ENCODE measurements around the gene STAM2. TPM values are rescaled to one million over a fixed set of nuclear protein-coding genes. Genes with fewer than 3 reads are reported as not detected.
"Not testable (repeated sequence)": the region's sequence is repeated elsewhere in the genome, so short reads cannot be mapped to it uniquely, and the experiment has no call there.

Gene STAM2
- total RNA-seq, 1 experiment from 2014 or later, result 14.2 TPM

- Mint-ChIP-seq H3K27me3 (ENCODE audit: low read depth) (peaks cover 51% of the 10 kb centered on the region), H3K27ac (peak overlapping the region in 1 of 3 experiments; percentile 12; a peak in 2 of 7 replicates), H3K4me3 (no peak overlapping the region; a peak in 1 of 5 replicates), H3K36me3 (ENCODE audit: insufficient read depth in 1 of 3, low read depth in 3 of 3) (peaks cover 10 to 27% (median 26%) of the 10 kb centered on the region in 3 experiments), H3K9me3 (peaks cover 35 to 51% of the 10 kb centered on the region in 2 experiments), H3K4me1 (peaks cover 11 to 13% of the 10 kb centered on the region in 2 experiments)
- H3K23ac ChIP-seq (ENCODE audit: insufficient read length, low read depth, low read length), result no peak overlapping the region
- no CpG with 5 or more reads among the region's 1 CpG for WGBS (ENCODE audit: extremely low coverage, insufficient read length, low lambda C conversion rate)
- no peak overlapping the region for H4K91ac ChIP-seq (ENCODE audit: insufficient read length, low read depth, low read length)
- no peak overlapping the region for H3T11ph ChIP-seq (ENCODE audit: low read length)
- H2BK15ac ChIP-seq (ENCODE audit: low read depth, low read length), result no peak overlapping the region
- H3K18ac ChIP-seq (ENCODE audit: insufficient read length, low read depth, low read length), result no peak overlapping the region
- H3K14ac ChIP-seq (ENCODE audit: insufficient read depth, low read length), result no peak overlapping the region
- no peaks in the 10 kb centered on the region for H3K4me1 ChIP-seq (ENCODE audit: insufficient read depth, low read length)
- H3K4ac ChIP-seq (ENCODE audit: low read depth, low read length), result no peak overlapping the region
- DNase-seq, result no peak
- no peak overlapping the region for H2BK5ac ChIP-seq (ENCODE audit: insufficient read length, low read length)
- no peaks in the 10 kb centered on the region for H3K23me2 ChIP-seq (ENCODE audit: insufficient read length, low read depth, low read length, poor library complexity, severe bottlenecking)
- no peak overlapping the region for H2BK20ac ChIP-seq (ENCODE audit: low read depth, low read length, poor library complexity, severe bottlenecking)
- H3K27me3 ChIP-seq (ENCODE audit: insufficient read depth, low read length), result no peaks in the 10 kb centered on the region; the same call in 1 of the 2 replicates
- no peak overlapping the region for H3K4me2 ChIP-seq (ENCODE audit: insufficient read depth, insufficient read length, low read length)
- H4K20me1 ChIP-seq (ENCODE audit: control insufficient read depth, insufficient read depth, insufficient read length), result no peaks in the 10 kb centered on the region
- no peak overlapping the region for H2BK120ac ChIP-seq (ENCODE audit: low read depth, low read length, poor library complexity, severe bottlenecking)
- peaks cover 20% of the 10 kb centered on the region for H3K9me3 ChIP-seq (ENCODE audit: control insufficient read depth, low read depth, low read length)
- H4K8ac ChIP-seq (replicated peaks; ENCODE audit: insufficient read length, low read depth, low read length), result no peak overlapping the region
- H3K56ac ChIP-seq (ENCODE audit: insufficient read length, low read depth, low read length), result no peak overlapping the region
- H2AK5ac ChIP-seq (ENCODE audit: insufficient read length, low read length), result no peak overlapping the region
- no peaks in the 10 kb centered on the region for H3K79me1 ChIP-seq (ENCODE audit: insufficient read depth, low read depth, low read length, poor library complexity, severe bottlenecking)
- no peaks in the 10 kb centered on the region for H3K79me2 ChIP-seq (ENCODE audit: insufficient read depth, low read length)
- no peak overlapping the region for H2AFZ ChIP-seq (ENCODE audit: low read length)
- no peak overlapping the region for H4K5ac ChIP-seq (ENCODE audit: insufficient read length, low read depth, low read length)
- TF ChIP-seq CTCF (conservative IDR thresholded peaks at IDR 0.05), result no peak
- H2BK12ac ChIP-seq (ENCODE audit: insufficient read length, low read depth, low read length), result no peak overlapping the region
- no peak overlapping the region for H3K27ac ChIP-seq (ENCODE audit: insufficient read length, low read depth, low read length)
- no peak overlapping the region for H3K9ac ChIP-seq (ENCODE audit: extremely low read depth, insufficient read length, low read length)
Observed at GRCh38 chr2:152183401-152184073, 8.0 kb upstream of the STAM2 start.

- H3K9ac ChIP-seq (ENCODE audit: extremely low read depth, insufficient read length, low read length); H2BK15ac ChIP-seq (ENCODE audit: low read depth, low read length); H3K23me2 ChIP-seq (ENCODE audit: insufficient read length, low read depth, low read length, poor library complexity, severe bottlenecking); H3K27me3 ChIP-seq (ENCODE audit: insufficient read depth, low read length); H3K4ac ChIP-seq (ENCODE audit: low read depth, low read length); DNase-seq; H3K4me3 Mint-ChIP-seq; H4K5ac ChIP-seq (ENCODE audit: insufficient read length, low read depth, low read length); H3K4me1 ChIP-seq (ENCODE audit: insufficient read depth, low read length); H2AK5ac ChIP-seq (ENCODE audit: insufficient read length, low read length); H2AFZ ChIP-seq (ENCODE audit: low read length); H2BK5ac ChIP-seq (ENCODE audit: insufficient read length, low read length); H3K4me1 Mint-ChIP-seq; H3K79me2 ChIP-seq (ENCODE audit: insufficient read depth, low read length); H3K79me1 ChIP-seq (ENCODE audit: insufficient read depth, low read depth, low read length, poor library complexity, severe bottlenecking); H3K14ac ChIP-seq (ENCODE audit: insufficient read depth, low read length); H2BK20ac ChIP-seq (ENCODE audit: low read depth, low read length, poor library complexity, severe bottlenecking); H3K18ac ChIP-seq (ENCODE audit: insufficient read length, low read depth, low read length); H3K27ac ChIP-seq (ENCODE audit: insufficient read length, low read depth, low read length); H4K91ac ChIP-seq (ENCODE audit: insufficient read length, low read depth, low read length); H4K20me1 ChIP-seq (ENCODE audit: control insufficient read depth, insufficient read depth, insufficient read length); H3K9me3 ChIP-seq (ENCODE audit: control insufficient read depth, low read depth, low read length); H3K23ac ChIP-seq (ENCODE audit: insufficient read length, low read depth, low read length); H3T11ph ChIP-seq (ENCODE audit: low read length); H3K27ac Mint-ChIP-seq; H2BK12ac ChIP-seq (ENCODE audit: insufficient read length, low read depth, low read length); H4K8ac ChIP-seq (replicated peaks; ENCODE audit: insufficient read length, low read depth, low read length); H2BK120ac ChIP-seq (ENCODE audit: low read depth, low read length, poor library complexity, severe bottlenecking); H3K56ac ChIP-seq (ENCODE audit: insufficient read length, low read depth, low read length); H3K4me2 ChIP-seq (ENCODE audit: insufficient read depth, insufficient read length, low read length): not testable (repeated sequence)
- H3K9me3 Mint-ChIP-seq, result peaks cover 34 to 38% of the 10 kb centered on the region in 2 experiments
- peaks cover 25% of the 10 kb centered on the region for H3K27me3 Mint-ChIP-seq (ENCODE audit: low read depth)
- peaks cover 7 to 20% (median 16%) of the 10 kb centered on the region in 3 experiments; a peak in 6 of 7 replicates for H3K36me3 Mint-ChIP-seq (ENCODE audit: insufficient read depth in 1 of 3, low read depth in 3 of 3)
- WGBS (ENCODE audit: extremely low coverage, insufficient read length, low lambda C conversion rate), result no CpG with 5 or more reads among the region's 7 CpGs
Observed at GRCh38 chr2:152177667-152178066, 2.1 kb upstream of the STAM2 start.

All from H9 (cell line).